NK-92 treated with Interleukin-12 subunit alpha and Interleukin-12 subunit beta, amount 100 ng/mL, for 24 hours (cell line): Measurements from ENCODE around the gene PARP3.
"Not testable (repeated sequence)": the region's sequence is repeated elsewhere in the genome, so short reads cannot be mapped to it uniquely, and the experiment has no call there.

ENCODE experiments used
- DNase-seq: peaks from one replicate; lab custom pipeline; 2025; lab: John Stamatoyannopoulos, UW

PARP3 gene

DNA sequence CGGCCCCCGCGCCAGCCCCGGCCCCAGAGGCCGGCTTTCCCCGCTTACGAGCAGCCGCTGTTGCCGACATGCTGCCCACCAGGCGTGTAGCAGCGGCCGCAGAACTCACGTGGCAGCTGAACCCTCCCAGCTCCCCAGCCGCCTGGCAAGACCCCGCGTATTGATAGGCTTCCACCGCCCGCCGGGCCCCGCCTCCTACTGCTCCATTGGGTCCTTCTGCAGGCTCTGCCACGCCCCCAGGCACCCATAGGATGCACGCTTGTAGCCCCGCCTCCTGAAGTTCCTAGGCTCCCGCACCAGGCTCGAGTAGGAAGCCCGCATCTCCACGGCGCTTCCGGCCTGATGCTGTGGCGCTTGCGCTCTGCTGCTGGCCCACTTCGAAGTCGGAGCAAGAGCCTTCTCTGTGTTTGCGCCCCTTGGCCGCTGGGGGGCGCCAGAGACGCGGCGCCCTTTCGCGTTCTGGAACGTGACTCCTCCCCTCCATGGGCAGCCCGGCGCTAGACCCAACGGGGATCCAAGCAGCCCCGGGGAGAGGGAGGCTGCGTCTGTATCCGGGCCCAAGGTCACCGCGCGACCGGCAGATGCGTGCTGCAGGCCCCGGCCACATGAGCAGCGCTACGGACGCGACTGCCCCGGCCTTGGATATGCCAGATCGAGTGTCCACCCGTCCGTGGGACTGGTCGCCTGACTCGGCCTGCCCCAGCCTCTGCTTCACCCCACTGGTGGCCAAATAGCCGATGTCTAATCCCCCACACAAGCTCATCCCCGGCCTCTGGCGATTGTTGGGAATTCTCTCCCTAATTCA, at the start of gene PARP3, which contains the start of gene RRP9:
Gene PARP3 (plus strand): TSS at position 566 of the 805 bp plus-strand sequence. CDS start 993 bp downstream, outside the sequence.
Gene RRP9 (minus strand): TSS at position 107 of the 805 bp plus-strand sequence. CDS start 37 bp downstream, at position 70.
- peak; percentile 98 for DNase-seq

DNA sequence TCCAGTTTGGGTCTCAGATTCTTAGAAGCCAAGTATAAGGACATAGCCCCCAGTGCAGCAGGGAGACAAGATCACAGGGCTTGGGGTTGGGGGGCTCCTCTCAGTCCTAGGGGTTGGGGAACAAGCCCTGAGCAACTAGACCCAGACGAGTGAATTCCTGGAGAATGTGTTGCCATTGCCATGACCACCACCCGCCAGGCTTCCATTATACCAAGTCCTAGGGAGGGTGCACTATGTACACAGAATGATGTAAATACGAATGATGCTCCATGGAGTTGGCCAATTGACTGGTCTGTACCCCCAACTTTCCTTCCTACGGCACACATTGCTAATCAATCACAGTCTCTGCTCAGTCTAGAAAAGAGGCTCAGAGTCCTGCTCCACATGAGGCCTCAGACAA, 47.8 kb upstream of the PARP3 start:
- DNase-seq: no peak

DNA sequence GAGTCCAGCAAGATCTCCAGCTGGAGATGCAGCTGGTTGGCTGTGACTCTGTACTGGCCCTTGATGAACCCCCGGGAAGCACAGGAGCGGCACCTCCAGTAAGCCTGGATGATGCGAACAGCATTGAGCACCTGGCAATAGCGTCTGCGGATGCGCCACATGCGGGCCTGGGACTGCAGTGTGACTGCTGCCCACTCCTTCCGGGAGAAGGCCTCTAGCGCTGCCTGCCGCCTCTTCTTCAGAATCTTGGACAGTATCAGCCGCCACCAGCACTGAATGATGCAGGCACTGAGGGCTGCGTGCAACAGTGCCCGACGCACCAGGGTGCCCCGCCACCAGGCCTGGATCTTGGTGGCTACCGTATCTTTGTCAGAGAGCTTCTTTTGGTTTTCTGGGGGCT, 47.2 kb upstream of the PARP3 start:
- no peak for DNase-seq

DNA sequence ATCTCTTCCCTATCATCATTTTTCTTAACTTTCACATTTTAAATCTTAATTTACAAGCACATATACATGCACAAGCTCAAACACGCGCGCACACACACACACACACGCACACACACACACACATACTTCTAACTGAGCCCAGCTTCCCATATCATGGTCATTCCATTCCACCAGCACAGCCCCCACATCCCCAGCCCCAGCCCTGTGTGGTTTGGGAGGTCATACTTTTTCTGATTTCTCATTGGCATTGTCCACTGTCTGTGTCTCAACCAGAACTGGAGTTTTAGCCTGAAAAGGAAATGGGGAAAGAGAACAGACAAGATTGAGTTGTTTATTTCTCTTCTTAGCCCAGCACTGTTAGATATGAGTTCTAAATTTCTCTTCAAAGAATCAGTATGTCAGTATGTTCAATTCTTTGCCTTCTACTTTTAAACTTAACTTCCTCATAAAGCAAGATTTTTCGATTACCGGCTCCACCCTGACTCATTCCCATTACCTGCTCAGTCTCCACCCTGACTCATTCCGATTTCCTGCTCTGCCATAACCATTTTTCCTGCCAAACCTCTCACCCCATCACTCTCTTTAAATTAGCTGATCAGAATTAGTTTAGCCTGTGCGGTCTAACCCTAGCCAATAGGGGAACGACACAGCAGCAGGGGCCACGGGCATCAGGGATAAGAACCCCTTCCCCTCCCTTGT, 45.4 kb upstream of the PARP3 start:
- DNase-seq: no peak

DNA sequence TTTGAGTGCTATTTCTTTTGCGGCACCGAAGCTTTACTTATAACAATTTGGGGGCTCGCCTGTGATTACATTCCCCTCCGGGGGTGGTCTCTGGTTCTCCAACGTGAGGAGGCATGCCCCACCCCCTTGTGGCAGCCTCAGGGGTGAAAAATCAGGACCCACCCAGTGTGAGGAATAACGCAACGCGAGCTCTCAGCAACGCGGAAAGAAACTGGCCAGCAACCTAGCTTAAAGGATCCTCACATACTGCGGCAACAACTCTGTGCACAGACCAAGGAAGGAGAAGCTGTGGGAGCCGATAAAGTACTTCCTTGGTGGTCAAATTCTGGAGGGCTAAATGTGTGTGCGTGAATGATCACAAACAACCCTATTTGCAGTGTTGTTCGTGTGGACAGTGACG, 44.8 kb upstream of the PARP3 start:
- DNase-seq: no peak

DNA sequence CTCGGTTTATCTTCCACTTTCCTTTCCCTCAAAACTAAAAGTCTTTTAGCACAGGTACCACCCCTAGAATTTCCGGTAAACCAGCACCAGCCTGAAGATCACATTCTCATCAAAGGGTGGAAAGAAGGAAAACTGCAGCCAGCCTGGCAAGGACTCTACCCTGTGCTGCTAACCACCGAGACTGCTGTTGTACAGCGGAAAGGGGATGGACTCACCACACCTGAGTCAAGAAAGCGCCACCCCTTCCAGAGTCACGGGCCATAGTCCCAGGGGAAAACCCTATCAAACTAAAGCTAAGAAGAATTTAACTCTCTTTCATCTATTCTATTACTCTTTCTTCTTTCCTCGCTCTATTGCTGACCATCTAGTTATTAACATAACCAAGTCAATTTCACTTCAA, 42.1 kb upstream of the PARP3 start:
- not testable (repeated sequence) for DNase-seq

DNA sequence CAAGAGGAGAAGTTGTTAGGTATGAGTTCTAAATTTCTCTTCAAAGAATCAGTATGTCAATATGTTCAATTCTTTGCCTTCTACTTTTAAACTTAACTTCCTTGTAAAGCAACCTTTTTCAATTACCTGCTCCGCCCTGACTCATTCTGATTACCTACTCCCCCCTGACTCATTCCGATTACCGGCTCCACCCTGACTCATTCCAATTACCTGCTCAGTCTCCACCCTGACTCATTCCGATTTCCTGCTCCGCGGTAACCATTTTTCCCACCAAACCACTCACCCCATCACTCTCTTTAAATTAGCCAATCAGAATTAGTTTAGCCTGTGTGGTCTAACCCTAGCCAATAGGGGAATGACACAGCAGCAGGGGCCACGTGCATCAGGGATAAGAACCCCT, 39.8 kb upstream of the PARP3 start:
- DNase-seq: not testable (repeated sequence)

DNA sequence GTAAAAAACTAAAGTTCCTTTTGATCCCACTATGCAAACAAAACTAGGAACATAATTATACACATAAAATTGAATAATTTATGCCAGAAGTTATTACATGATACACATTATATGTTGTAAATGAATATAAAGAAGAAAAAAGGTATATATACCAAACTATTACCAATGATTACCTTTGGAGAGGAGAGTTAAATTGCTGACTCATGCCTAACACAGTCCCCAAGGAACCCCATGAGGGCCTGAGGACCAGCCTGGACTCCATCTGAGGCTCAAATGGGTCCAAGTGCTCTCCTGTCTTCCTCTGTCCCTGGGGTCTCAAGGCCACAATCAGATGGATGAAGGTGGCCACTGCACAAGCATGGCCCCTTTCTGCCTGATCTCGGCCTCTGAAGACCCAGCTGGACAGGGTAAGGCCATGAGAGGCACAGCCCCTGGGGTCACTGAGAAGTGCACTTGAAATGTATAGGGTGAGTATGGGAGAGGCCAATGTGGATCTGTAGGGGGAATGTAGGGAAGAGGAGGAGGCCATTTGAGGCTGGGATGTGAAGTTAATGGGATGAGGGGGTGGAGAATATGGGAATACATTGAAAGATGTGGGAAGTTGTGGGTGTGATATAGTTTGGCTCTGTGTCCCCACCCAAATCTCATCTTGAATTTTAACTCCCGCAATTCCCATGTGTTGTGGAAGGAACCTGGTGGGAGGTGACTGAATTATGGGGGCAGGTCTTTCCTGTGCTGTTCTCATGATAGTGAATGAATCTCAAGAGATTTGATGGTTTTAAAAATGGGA, 37.9 kb upstream of the PARP3 start:
- no peak for DNase-seq

DNA sequence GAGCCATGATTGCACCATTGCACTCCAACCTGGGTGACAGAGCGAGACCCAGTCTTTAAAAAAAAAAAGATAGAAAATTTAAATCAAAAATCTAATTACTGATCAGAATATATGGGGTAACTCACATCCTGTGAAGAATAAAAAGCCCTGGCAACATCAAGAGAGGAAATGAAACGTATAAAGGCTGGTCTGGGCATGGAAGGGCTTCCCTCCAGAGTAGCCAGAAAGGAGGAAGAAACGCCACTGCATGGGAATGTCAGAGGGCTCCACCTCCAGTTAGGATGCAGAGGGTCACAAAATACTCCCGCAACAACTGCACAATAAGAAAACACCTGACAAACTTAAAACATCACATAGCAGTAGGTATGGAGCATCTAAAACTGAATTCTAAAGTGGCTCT, 34.1 kb upstream of the PARP3 start:
- no peak for DNase-seq

DNA sequence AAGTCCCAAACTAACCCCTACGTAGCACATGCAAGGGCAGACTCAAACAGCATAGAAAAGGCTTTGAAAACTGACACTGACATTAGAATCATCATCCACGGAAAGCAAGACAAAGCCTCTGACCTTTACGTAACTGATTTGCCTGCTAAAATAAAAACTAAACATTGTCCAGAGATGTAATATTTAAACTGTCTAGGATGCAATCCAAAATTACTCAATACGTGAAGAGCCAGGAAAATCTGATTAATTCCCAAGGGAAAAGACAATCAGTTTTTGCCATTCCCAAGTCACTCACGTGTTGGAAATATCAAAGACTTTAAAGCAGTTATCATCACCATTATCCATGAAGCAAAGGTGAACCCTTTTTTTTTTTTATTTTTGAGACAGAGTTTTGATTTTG, 25.7 kb upstream of the PARP3 start:
- no peak for DNase-seq

DNA sequence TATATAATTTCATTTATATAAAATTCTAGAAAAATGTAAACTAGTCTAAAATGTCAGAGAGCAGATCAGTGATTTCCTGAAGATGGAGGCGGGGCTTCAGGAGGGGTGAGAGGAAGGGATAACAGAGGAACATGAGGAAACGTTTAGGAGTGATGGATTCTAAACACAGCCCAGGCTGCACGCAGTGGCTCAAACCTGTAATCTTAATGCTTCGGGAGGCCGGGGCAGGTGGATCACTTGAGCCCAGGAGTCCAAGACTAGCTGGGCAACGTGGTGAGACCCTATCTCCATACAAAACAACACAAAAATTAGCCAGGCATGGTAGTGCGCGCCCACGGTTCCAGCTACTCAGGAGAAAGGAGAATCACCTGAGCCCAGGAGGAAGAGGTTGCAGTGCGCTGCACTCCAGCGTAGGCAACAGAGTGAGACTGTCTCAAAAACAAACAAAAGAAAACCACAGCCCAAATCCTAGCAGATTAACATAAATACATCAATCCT, 21.0 kb upstream of the PARP3 start:
- DNase-seq: no peak

DNA sequence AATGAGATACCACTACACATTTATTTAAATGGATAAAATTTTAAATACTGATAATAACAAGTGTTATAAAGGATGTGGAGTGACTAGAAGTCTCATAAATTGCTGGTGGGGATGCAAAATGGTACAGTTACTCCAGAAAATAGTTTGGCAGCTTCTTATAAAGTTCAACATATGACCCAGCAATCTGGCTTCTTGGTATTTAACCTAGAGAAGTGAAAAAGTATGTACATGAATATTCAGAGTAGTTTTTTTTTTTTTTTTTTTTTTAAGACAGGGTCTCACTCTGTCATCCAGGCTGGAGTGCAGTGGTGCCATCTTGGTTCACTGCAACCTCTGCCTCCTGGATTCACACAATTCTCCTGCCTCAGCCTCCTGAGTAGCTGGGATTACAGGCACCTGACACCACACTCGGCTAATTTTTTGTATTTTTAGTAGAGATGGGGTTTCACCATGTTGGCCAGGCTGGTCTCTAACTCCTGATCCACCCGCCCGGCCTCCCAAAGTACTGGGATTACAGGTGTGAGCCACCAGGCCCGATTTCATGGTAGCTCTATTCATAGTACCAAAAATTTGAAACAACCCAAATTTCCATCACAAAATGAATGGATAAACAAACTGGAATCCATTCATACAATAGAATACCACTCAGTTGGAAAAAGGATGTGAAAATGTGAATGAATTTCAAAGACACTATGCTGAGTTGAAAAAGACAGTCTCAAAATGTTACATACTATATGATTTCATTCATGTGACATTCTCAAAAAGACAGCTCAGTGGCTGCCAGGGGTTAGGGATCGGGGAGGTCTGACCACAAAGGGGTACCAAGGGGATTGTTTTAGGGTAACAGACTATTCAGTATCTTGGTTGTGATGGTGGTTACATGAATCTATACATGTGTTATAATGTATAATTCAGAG, 14.8 kb upstream of the PARP3 start:
- DNase-seq: no peak

DNA sequence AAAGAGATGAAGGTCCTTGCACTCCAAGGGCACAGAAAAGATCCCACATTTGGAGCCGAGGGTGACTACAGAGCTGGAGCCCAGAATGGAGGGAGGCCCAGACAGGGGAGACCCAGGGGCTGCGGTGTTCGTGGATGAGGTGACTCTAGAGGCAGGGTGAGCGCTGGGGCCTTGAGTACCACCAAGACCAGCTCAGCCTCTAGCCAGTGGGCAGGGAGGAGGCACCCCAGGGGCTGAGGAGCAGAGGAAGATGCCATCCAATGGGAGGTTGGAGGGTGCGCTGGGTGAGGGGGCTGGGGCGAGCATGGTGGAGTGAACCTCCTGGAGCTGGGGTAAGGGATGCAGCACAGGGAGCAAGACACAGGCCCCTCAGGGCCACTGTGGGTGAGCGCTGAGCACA, 13.7 kb upstream of the PARP3 start:
- no peak for DNase-seq

DNA sequence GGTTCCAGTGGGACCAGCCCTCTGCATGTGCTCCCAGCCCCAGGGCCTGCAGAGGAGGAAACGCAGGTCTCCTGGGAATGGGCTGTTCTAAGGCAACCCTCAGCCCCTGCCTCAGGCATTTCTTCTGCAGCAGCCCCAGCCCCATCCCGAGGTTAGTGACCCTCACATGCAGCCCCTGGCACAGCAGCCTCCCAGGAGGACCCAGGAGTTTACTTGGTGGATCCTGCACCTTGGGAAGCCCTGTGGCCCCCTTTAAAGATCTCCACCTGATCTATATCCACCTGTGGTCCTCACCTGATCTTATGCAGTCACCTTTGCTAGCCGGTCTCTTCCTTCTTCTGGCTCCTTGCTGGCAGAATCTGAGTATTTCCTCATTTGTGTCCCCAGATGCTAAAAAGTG, 13.2 kb upstream of the PARP3 start:
- not testable (repeated sequence) for DNase-seq

DNA sequence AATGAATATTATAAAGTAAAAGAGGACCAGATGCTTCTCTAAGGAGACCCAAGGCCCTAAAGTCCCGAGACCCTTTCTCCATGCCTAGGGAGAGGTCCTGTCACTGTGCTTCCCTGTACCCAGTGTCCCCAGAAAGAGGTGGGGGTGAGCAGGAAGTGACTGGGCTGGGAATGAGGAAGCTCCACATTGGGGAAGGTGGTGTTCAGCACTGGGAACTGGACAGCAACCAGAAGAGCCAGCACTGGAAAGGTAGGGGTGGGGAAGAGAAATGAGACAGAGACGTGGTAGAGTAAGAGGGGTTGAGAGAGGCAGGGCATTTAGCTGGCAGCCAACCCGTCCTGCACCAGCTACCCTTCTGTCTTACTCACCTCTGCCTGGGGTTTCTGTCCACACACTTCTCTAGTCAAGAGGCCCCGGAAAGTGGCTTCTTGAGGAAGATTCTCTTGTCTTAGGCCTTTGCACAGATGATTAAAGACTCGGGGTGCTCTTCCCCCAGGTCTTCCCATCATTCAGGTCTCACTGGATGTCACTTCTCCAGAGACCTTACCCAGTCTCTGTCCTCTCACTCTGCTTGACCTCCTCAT, 12.7 kb upstream of the PARP3 start:
- DNase-seq: no peak

DNA sequence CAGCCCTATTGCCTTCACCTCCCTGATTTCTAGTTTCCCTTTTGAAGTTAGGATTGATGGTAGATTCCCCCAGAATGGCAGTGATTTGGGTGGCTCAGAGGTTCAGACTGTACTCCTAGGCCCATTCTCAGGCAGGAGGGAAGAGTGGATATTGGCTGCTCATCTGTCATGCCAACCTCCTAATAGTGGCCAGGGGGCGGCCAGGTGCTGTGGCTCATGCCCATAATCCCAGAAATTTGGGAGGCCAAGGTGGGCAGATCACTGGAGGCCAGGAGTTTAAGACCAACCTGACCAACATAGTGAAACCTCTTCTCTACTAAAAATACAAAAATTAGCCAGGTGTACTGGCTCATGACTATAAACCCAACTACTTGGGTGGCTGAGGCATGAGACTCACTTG, 11.7 kb upstream of the PARP3 start:
- DNase-seq: no peak

DNA sequence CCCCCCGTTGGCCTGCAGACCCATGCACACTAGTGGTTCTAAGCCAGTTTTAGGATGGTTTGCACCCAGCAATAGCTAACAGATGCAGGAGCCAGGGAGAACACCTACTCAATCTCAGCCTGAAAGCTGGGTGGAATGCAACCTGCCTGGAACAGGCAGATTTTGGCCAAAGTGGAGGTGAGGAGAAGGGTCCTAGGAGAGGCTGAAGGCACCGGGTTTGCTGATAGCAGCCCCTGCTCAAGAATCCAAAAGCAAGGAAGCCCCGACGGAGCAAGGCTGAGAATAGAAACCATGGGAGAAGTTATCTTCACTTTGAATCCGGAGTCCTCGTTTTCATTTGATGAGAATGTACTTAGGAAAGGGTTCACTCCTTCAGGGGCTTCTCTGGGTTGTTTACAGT, 10.4 kb upstream of the PARP3 start:
- no peak for DNase-seq

DNA sequence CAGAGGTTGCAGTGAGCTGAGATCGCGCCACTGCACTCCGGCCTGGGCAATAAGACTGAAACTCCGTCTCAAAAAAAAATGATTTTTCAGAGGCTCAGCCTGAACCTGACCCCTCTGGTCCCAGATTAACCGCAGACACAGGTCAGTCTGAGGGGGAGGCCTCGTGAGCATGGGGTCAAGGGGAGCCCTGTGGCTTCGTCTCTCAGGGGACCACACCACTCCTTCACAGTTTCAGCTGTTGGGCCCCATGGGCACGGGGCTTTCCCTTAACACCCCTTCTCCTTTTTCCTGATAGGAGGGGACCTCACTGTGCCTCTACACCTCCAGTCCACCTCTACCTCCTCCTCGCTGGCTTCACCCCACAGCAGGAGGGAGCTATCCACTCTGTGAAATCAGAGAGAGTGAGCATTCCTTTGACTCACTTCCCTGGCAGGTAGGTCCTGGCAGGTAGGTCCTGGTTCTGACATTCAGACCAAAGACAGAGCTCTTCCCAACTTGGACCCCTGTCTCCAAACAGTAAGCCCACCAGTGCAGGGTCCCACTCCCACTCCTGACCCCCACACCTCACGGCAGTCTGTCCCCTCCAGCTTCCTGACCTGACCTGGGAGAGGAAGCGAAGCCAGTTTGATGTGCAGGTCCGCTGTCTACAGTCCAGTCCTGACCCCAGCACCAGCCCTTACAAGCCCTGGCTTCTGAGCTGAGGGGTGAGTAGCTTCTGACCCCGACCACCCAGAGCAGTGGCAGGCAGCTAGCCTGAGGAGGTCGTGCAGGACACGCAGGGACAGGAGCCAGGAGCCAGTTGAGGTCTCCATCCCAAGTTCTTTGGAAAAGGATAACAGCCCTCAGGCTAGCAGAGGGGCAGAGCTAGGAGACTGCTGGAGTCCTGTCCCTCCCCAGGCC, 9.4 kb upstream of the PARP3 start:
- DNase-seq: no peak

DNA sequence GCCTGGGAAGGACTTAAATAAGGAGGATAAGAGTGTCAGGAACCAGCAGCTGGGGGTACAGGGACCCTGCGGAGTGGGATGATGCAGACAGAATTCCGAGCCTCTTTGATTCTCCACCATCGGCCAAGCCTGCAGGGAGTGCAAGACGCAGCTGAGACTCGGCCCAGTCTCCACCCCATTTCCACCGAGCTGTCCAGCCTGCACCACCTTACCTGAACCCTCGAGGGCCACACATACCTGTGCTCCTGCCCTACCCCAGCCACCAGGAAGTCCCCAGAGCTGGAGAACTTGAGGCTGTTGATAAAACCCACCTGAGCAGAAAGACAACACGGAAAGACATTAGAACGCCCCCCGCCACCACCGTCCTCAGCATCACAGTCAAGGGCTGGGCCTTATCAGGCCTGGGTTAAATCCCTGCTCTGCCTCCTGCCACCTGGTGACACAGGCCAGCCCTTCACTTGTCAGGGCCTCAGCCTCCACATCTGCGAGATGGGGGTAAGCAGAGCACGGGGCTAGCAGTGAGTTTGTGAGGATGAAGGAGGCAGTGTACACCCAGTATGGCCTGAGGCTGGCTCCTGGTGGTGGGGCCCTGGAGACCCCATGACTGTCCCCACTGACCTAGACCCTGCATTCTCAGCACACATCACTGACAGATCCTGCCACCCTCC, 8.6 kb upstream of the PARP3 start:
- no peak for DNase-seq
